Measurements from ENCODE around the gene SDCCAG8.

GRCh38 chr1:243336163-243336562 lies 80.3 kb downstream of the SDCCAG8 start:
- TF ChIP-seq GATA2 (IDR thresholded peaks at IDR 0.05; ENCODE audit: low read depth, low read length) (no peak), GATA3 (IDR thresholded peaks at IDR 0.05; ENCODE audit: low read depth, low read length) (no peak)

All from SH-SY5Y (cell line).